ENCODE data around the gene FNDC4.
A peak's percentile ranks its signal among the peaks of the same experiment; 100 is the strongest.

Gene FNDC4

DNA sequence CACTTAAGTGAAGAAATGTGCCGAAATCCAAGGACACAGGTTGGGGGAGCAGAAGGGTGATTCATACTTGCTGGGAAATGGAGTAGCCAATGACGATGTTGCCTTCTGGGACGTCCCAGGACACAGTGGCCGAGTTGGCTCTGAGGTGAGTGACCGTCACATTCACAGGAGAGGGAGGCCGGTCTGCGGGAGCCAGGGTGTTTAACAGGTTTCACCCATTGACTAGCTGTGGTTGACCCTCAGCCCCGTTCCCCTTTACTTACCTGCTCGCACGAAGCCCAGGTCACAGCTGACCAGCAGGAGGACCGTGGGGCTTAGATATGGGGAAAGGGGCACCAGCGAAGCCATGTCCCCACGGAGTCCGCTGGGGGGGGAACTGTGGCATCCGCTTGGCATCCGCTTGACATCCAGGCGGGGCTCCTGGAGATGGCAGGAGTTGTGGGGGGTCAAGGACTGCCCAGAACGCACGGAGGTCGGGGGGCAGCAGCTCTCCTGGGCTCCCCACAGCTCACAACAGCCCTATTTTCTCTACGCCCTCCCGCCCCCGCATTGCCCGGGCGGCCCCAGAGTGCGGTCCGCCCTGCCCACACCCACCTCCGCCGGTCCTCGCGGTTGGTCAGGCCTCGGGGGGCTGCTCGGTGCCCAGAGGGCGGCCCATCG, 586 bp downstream of the FNDC4 start:
- no peak overlapping the region; the same call in 1 of the 2 replicates for H3K4me3 ChIP-seq (ENCODE audit: low read depth, low read length)
- TF ChIP-seq, protein P1, sequence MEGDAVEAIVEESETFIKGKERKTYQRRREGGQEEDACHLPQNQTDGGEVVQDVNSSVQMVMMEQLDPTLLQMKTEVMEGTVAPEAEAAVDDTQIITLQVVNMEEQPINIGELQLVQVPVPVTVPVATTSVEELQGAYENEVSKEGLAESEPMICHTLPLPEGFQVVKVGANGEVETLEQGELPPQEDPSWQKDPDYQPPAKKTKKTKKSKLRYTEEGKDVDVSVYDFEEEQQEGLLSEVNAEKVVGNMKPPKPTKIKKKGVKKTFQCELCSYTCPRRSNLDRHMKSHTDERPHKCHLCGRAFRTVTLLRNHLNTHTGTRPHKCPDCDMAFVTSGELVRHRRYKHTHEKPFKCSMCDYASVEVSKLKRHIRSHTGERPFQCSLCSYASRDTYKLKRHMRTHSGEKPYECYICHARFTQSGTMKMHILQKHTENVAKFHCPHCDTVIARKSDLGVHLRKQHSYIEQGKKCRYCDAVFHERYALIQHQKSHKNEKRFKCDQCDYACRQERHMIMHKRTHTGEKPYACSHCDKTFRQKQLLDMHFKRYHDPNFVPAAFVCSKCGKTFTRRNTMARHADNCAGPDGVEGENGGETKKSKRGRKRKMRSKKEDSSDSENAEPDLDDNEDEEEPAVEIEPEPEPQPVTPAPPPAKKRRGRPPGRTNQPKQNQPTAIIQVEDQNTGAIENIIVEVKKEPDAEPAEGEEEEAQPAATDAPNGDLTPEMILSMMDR (IDR thresholded peaks at IDR 0.05; ENCODE audit: low read depth, low read length, missing control alignments) = no peak
- no peak for DNase-seq (ENCODE audit: low read depth)

DNA sequence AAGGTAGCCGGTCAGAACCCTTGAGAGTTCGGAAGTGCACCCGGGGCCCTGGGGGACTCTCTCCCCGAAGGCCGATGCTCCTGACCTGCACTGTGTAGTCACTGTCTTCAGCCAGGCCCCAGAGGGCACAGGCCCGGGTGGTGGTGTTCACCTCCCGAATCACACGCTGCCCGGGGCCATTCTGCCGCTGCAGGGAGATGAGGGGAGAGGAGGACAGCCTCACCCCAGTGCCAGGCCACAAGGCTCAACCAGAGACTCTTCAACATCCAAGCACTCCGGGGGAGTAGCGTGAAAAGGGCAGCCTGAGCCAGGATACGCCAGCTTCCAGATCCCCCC, 1.1 kb downstream of the FNDC4 start:
- no peak overlapping the region for H3K4me3 ChIP-seq (ENCODE audit: low read depth, low read length)
- no peak for DNase-seq (ENCODE audit: low read depth)
- TF ChIP-seq, protein P1 (IDR thresholded peaks at IDR 0.05; ENCODE audit: low read depth, low read length, missing control alignments) = no peak

- DNase-seq (ENCODE audit: low read depth) = no peak
- TF ChIP-seq, protein P1 (IDR thresholded peaks at IDR 0.05; ENCODE audit: low read depth, low read length, missing control alignments) = no peak
- H3K4me3 ChIP-seq (ENCODE audit: low read depth, low read length) = no peak overlapping the region
Measured at GRCh38 chr2:27492557-27492956, 2.4 kb downstream of the FNDC4 start.

DNA sequence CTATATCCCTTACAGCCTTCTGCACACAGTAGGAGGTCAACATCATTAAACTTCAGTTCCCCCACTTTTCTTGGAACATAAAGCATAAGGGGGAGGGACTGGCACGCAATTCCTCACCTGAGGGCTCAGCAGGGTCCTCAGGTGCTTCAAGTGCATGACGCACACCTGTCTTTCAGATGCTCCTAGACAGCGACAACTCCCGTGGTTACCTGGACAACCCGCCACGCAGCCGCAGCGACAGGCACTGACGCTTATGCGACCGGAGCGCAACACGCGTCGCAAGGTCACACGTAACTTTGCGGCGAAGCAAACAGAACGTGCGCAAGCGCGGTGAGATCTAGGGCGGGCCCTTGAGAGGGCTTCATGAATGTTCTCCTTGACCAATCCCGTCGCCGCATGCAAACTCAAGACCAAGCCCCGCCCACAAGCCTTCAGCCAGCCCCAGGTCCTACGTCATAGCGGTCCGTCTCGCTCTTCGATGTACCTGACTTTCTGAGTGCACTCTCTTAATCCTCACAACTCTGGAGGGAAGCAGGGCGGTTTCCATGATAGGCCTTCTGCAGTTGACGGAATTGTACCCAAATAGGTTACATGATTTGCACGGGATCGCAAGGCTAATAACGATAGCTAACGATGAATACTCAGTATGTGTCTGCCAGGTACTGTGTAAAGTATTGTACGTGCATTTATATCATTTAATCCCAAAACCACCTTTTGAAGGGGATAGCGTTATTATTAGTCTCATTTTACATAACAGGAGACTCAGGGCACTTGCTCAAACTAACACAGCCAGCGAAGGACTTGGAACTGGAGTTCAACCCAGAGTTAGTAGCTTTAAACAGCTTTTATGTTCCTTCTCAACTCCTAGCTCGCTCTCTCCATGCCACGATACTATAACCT, 5.3 kb downstream of the FNDC4 start, which contains the start of gene IFT172:
TSS of gene IFT172 (minus strand) at position 246 of the 900 bp plus-strand sequence. CDS start at position 156, 90 bp downstream.
- peak within 1 kb of the TSS; percentile 68 for H3K4me3 ChIP-seq (ENCODE audit: low read depth, low read length)
- DNase-seq (ENCODE audit: low read depth) = peak; percentile 98
- TF ChIP-seq, protein P1 (IDR thresholded peaks at IDR 0.05; ENCODE audit: low read depth, low read length, missing control alignments) = no peak

GRCh38 chr2:27489118-27489497, 5.9 kb downstream of the FNDC4 start:
- no peak for DNase-seq (ENCODE audit: low read depth)
- peak overlapping the region; percentile 68 for H3K4me3 ChIP-seq (ENCODE audit: low read depth, low read length)
- TF ChIP-seq, protein P1 (IDR thresholded peaks at IDR 0.05; ENCODE audit: low read depth, low read length, missing control alignments) = no peak

DNA sequence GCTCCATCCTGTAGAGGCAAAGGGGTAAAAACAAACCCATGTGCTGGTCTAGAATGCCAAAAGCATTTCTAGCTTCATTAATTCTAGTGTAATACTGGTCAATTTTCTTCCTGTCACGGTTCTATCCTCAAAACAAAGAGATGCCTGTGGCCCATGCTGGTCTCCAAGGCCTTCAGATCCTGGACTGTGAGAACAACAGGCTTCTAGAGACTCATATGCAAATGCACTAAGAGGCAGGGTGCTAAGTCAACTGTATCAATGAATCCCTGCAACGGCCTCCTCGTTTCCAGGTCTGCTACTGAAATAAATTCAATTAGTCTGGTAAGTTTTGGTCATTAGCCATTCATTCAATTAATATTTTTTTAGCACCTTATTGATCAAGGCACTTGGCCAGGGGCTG, 9.5 kb downstream of the FNDC4 start:
- H3K4me3 ChIP-seq (ENCODE audit: low read depth, low read length) = no peak overlapping the region
- TF ChIP-seq, protein P1 (IDR thresholded peaks at IDR 0.05; ENCODE audit: low read depth, low read length, missing control alignments) = no peak
- DNase-seq (ENCODE audit: low read depth) = no peak

All from GM12864 (cell line).